HFFc6 (cell line): ENCODE measurements around the gene PHLDA3. TPM values are rescaled to one million over a fixed set of nuclear protein-coding genes. Genes with fewer than 3 reads are reported as not detected.
"Not testable (repeated sequence)": the region's sequence is repeated elsewhere in the genome, so short reads cannot be mapped to it uniquely, and the experiment has no call there.

ENCODE experiments used
- DNase-seq: peaks from one replicate; pipeline ENCODE4 v3.0.0-alpha.2; 2018
- H3K27ac Mint-ChIP-seq: 2 replicates; pipeline ENCODE4 v1.8.0; 2020; ENCODE audit warnings: mild to moderate bottlenecking, mixed read lengths
- H3K27me3 Mint-ChIP-seq: 2 replicates; pipeline ENCODE4 v1.8.0; 2021; ENCODE audit warnings: mild to moderate bottlenecking, moderate library complexity, mixed read lengths; ENCODE audit not compliant: insufficient read depth
- H3K36me3 Mint-ChIP-seq: 2 replicates; pipeline ENCODE4 v1.8.0; 2021; ENCODE audit warnings: low read depth, mixed read lengths
- H3K4me1 Mint-ChIP-seq: 2 replicates; pipeline ENCODE4 v1.8.0; 2020; ENCODE audit warnings: low read depth, mixed read lengths
- H3K4me3 Mint-ChIP-seq: 2 replicates; pipeline ENCODE4 v1.8.0; 2020; ENCODE audit warnings: mild to moderate bottlenecking, moderate library complexity, mixed read lengths
- H3K9me3 Mint-ChIP-seq: 2 replicates; pipeline ENCODE4 v1.8.0; 2020; ENCODE audit warnings: mild to moderate bottlenecking, mixed read lengths
- total RNA-seq, 6 experiments: library from RNA; stranded (reverse); fragmentation: NEBNext Ultra II Directional; extraction: Animal tissue kit (Norgen Biotek cat#: 25700); gene quantifications; 2 replicates in 1 of 6; 3 replicates in 5 of 6; pipeline ENCODE4 v1.2.3, GENCODE V29; 2021
- TF ChIP-seq, protein P1 (sequence below): fragments of 200-600 bp; sonication (generic); IDR thresholded peaks from 2 replicates; pipeline ENCODE4 v1.5.0; 2021; ENCODE audit warnings: antibody characterized with exemption, mild to moderate bottlenecking

Gene PHLDA3
- total RNA-seq, 6 experiments from 2014 or later = 101 to 113 (median 108) TPM

DNA sequence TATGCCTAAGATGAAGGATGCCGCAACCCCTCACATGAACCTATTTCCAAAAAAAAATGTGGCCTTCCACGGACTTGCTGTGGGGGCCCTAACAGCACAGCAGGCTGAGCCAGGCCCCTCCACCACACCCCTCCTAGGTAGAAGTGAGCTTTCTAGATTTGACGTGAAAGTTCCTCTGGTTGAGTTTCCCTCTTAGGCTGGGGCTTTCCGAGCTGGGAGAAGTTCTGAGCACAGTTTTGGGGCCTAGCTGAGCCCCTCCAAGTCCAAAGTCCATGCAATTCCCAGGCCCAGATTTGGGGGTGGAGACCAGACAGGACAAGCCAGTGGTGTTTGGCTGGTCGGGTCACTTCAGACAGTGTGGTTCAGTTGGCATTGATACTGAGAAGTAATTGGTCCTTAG is 13.8 kb upstream of the PHLDA3 start:
- Mint-ChIP-seq H3K4me1 (peaks cover 56% of the 10 kb centered on the region), H3K4me3 (no peak overlapping the region), H3K9me3 (no peaks in the 10 kb centered on the region; the same call in 1 of the 2 replicates), H3K27ac (peak overlapping the region; percentile 68), H3K27me3 (peaks cover 20% of the 10 kb centered on the region), H3K36me3 (peaks cover 33% of the 10 kb centered on the region)
- TF ChIP-seq, protein P1, sequence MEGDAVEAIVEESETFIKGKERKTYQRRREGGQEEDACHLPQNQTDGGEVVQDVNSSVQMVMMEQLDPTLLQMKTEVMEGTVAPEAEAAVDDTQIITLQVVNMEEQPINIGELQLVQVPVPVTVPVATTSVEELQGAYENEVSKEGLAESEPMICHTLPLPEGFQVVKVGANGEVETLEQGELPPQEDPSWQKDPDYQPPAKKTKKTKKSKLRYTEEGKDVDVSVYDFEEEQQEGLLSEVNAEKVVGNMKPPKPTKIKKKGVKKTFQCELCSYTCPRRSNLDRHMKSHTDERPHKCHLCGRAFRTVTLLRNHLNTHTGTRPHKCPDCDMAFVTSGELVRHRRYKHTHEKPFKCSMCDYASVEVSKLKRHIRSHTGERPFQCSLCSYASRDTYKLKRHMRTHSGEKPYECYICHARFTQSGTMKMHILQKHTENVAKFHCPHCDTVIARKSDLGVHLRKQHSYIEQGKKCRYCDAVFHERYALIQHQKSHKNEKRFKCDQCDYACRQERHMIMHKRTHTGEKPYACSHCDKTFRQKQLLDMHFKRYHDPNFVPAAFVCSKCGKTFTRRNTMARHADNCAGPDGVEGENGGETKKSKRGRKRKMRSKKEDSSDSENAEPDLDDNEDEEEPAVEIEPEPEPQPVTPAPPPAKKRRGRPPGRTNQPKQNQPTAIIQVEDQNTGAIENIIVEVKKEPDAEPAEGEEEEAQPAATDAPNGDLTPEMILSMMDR = no peak
- DNase-seq = no peak

GRCh38 chr1:201481761-201482493 is 12.9 kb upstream of the PHLDA3 start:
- TF ChIP-seq, protein P1 = peak; percentile 94
- H3K9me3 Mint-ChIP-seq = no peaks in the 10 kb centered on the region; the same call in 1 of the 2 replicates
- peaks cover 20% of the 10 kb centered on the region for H3K27me3 Mint-ChIP-seq
- peak; percentile 66 for DNase-seq
- peak overlapping the region; percentile 80; the same call in 1 of the 2 replicates for H3K4me3 Mint-ChIP-seq
- peaks cover 58% of the 10 kb centered on the region for H3K4me1 Mint-ChIP-seq
- peaks cover 27% of the 10 kb centered on the region for H3K36me3 Mint-ChIP-seq
- H3K27ac Mint-ChIP-seq = peak overlapping the region; percentile 68

GRCh38 chr1:201481004-201481380 is 12.0 kb upstream of the PHLDA3 start:
- no peak for DNase-seq
- Mint-ChIP-seq H3K36me3 (peaks cover 18% of the 10 kb centered on the region), H3K4me1 (peaks cover 58% of the 10 kb centered on the region), H3K27ac (peak overlapping the region; percentile 67), H3K27me3 (peaks cover 24% of the 10 kb centered on the region), H3K4me3 (peak overlapping the region; percentile 80), H3K9me3 (no peaks in the 10 kb centered on the region; the same call in 1 of the 2 replicates)
- TF ChIP-seq, protein P1 = no peak

DNA sequence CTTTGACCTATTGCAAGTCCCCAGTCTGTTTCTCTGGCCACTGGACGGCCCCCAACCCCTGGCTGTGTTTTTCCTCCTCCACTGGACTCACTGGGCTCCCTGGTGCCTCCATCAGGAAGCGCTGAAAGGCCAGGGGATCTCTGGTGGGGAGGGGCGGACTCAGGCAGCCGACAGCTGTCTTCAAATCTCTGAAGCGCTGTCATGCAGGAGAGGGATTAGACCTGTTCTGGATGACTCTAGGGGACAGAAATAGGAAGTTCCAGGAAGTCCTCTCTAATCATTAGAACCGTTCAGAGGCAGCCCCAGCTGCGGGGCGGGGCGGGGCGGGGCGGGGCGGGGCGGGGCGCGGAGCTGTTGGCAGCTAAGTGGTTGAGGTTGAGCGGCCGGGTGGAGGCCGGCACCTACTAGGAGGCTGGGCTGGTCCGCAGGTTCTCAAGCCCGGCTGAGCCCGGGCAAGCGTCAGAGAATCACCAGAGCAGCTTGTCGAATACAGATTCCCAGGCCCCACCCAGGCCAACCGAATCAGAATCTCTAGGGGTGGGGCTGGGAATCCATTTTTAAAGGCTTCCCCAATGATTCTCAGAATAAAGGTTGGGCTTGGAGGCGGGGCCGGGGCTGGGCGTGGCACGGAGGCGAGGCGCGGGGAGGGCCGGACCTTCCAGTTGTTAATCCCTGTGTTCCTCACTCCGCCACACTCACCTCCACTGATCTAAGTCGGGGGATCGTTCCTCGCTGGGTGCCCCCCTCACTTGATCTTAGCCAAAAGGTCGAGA is 11.4 kb upstream of the PHLDA3 start:
- peak overlapping the region; percentile 67 for H3K27ac Mint-ChIP-seq
- peaks cover 14% of the 10 kb centered on the region; the same call in 1 of the 2 replicates for H3K36me3 Mint-ChIP-seq
- H3K4me1 Mint-ChIP-seq = peaks cover 60% of the 10 kb centered on the region
- peak overlapping the region; percentile 80 for H3K4me3 Mint-ChIP-seq
- peaks cover 24% of the 10 kb centered on the region for H3K27me3 Mint-ChIP-seq
- peak; percentile 76 for DNase-seq
- TF ChIP-seq, protein P1 = no peak
- no peaks in the 10 kb centered on the region; the same call in 1 of the 2 replicates for H3K9me3 Mint-ChIP-seq

GRCh38 chr1:201479201-201479730 is 10.3 kb upstream of the PHLDA3 start:
- peaks cover 68% of the 10 kb centered on the region for H3K4me1 Mint-ChIP-seq
- H3K9me3 Mint-ChIP-seq = no peaks in the 10 kb centered on the region; the same call in 1 of the 2 replicates
- TF ChIP-seq, protein P1 = no peak
- H3K36me3 Mint-ChIP-seq = peaks cover 7% of the 10 kb centered on the region; the same call in 1 of the 2 replicates
- H3K4me3 Mint-ChIP-seq = no peak overlapping the region; the same call in 1 of the 2 replicates
- no peak for DNase-seq
- H3K27me3 Mint-ChIP-seq = peaks cover 24% of the 10 kb centered on the region
- H3K27ac Mint-ChIP-seq = 0 out of 2 replicates have a peak overlapping the region, but pooled peaks have one; percentile 9

DNA sequence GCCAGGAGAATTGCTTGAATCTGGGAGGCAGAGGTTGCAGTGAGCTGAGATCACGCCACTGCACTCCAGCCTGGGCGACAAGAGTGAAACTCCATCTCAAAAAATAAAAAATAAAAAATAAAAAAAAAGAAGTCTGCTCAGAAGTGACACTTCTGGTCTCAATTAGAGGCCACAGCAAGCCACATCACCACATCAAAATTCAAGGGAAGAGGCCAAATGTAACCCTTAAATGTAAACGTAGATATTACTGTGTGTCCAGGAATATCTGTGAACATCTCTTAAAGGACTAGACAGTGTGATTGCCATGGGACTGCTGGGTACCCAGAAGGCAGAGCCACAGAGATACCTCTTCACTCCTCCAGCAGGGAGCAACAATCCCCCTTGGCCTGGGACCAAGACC is 9.7 kb upstream of the PHLDA3 start:
- Mint-ChIP-seq H3K27me3 (peaks cover 24% of the 10 kb centered on the region), H3K4me1 (peaks cover 68% of the 10 kb centered on the region)
- H3K27ac Mint-ChIP-seq, DNase-seq, H3K4me3 Mint-ChIP-seq, H3K36me3 Mint-ChIP-seq, H3K9me3 Mint-ChIP-seq: not testable (repeated sequence)
